Dedifferentiated amniotic fluid mesenchymal stem cell (primary cell): ENCODE results near the gene FOSL1.
"Not testable (repeated sequence)": the region's sequence is repeated elsewhere in the genome, so short reads cannot be mapped to it uniquely, and the experiment has no call there.

Experiments
- DNase-seq: peaks from one replicate; pipeline ENCODE4 v3.0.0-alpha.2; 2016; ENCODE audit errors: extremely low spot score

The FOSL1 gene

GRCh38 chr11:65896034-65896999 lies 3.9 kb downstream of the FOSL1 start:
- no peak for DNase-seq

GRCh38 chr11:65895482-65895981 lies 4.7 kb downstream of the FOSL1 start:
- no peak for DNase-seq

- DNase-seq, result no peak
These were observed 6.1 kb downstream of the FOSL1 start for GRCh38 chr11:65894034-65894591.

GRCh38 chr11:65892661-65893317 lies 7.4 kb downstream of the FOSL1 start:
- no peak for DNase-seq

- DNase-seq, result not testable (repeated sequence)
These were observed 8.0 kb downstream of the FOSL1 start for GRCh38 chr11:65892137-65892540.

GRCh38 chr11:65891219-65892136 lies 8.7 kb downstream of the FOSL1 start:
- no peak for DNase-seq

- DNase-seq, result peak; percentile 95
These were observed 9.6 kb downstream of the FOSL1 start, which contains the start of gene CCDC85B for GRCh38 chr11:65890324-65891218. TSS of gene CCDC85B (plus strand) at chr11:65890673. CDS start at chr11:65890784, 111 bp downstream.

GRCh38 chr11:65888163-65888814 lies 11.9 kb downstream of the FOSL1 start, which contains the start of gene FIBP:
TSS of gene FIBP (minus strand) at chr11:65888471. CDS start at chr11:65888418, 53 bp downstream.
- peak; percentile 97 for DNase-seq

GRCh38 chr11:65887723-65888162 lies 12.4 kb downstream of the FOSL1 start:
- no peak for DNase-seq

GRCh38 chr11:65886826-65887722 lies 13.1 kb downstream of the FOSL1 start:
- DNase-seq, result no peak

GRCh38 chr11:65885808-65886536 lies 14.2 kb downstream of the FOSL1 start:
- DNase-seq, result no peak

GRCh38 chr11:65885231-65885630 lies 15.0 kb downstream of the FOSL1 start:
- DNase-seq, result no peak

GRCh38 chr11:65884716-65885092 lies 15.5 kb downstream of the FOSL1 start:
- DNase-seq, result no peak

GRCh38 chr11:65883786-65884715 lies 16.1 kb downstream of the FOSL1 start:
- DNase-seq, result no peak

- DNase-seq, result no peak
These were observed 17.0 kb downstream of the FOSL1 start for GRCh38 chr11:65883058-65883761.
